Gastroesophageal sphincter (tissue), 3 donors: ENCODE data around the gene CAMKMT.

Experiments used
- CTCF ChIP-seq, 4 experiments: fragments of 200-600 bp in 2 of 4; fragments of 450-650 bp in 2 of 4; sonication (generic) in 1 of 4; IDR thresholded peaks; one replicate each; pipeline ENCODE4 v1.5.1; 2017 to 2019; ENCODE audit warnings: antibody characterized with exemption in 4 of 4, mild to moderate bottlenecking in 2 of 4, moderate library complexity in 2 of 4
- EP300 ChIP-seq: sonication (generic); formaldehyde crosslinking; IDR thresholded peaks from one replicate; pipeline ENCODE4 v1.6.1; 2017; ENCODE audit warnings: antibody characterized with exemption, mild to moderate bottlenecking
- POLR2A ChIP-seq, 2 donors: fragments of 450-650 bp; IDR thresholded peaks; one replicate each; pipeline ENCODE4 v1.6.1; 2017; ENCODE audit warnings: antibody characterized with exemption in 2 of 2, mild to moderate bottlenecking in 2 of 2, moderate library complexity in 1 of 2
- POLR2AphosphoS5 ChIP-seq: sonication (generic); formaldehyde crosslinking; IDR thresholded peaks from one replicate; pipeline ENCODE4 v1.6.1; 2017; ENCODE audit warnings: antibody characterized with exemption

- TF ChIP-seq POLR2AphosphoS5 (no peak), CTCF (IDR thresholded peaks at IDR 0.05) (no peak), POLR2A (IDR thresholded peaks at IDR 0.05) (no peak), EP300 (no peak)
These were observed 404.5 kb downstream of the CAMKMT start for GRCh38 chr2:44766220-44766619.
